GM19239 (cell line): Measurements from ENCODE around the gene SGSM2.
"Not testable (repeated sequence)": the region's sequence is repeated elsewhere in the genome, so short reads cannot be mapped to it uniquely, and the experiment has no call there.

Experiments used
- DNase-seq: peaks from one replicate; pipeline ENCODE4 v3.0.0; 2011; ENCODE audit warnings: low spot score; ENCODE audit not compliant: insufficient read length
- FAIRE-seq: peaks from 2 replicates; lab custom pipeline; 2011; peaks lifted over from hg19 to GRCh38; lab: Jason Lieb, UNC

Gene SGSM2

GRCh38 chr17:2336852-2337543, at the start of gene SGSM2:
Gene SGSM2, plus strand, starts transcription at chr17:2337501. Its CDS starts 188 bp downstream, at chr17:2337689.
- DNase-seq: peak; percentile 78
- no peak for FAIRE-seq

DNA sequence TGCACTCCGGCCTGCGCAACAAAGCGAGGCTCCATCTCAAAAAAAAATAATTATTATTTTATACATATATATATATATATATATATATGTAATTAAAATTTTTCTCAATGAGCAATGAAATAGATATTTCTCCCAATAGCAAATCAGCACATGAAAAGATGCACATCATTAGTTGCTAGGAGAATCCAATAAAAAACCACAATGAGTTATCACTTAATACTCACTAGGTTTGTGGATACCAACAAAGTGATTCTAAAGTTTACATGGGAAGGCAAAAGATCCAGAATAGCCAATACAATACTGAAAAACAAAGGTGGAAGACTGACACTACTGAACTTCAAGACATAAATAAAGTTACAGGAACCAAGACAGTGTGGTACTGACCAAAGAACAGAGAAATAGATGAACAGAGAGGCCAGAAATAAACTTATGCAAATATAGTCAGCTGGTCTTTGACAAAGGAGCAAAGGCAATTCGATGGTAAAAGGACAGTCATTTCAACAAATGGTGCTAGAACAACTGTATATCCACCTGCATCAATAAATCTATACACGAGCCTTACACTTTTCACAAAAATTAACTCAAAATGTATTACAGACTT, 47.3 kb upstream of the SGSM2 start:
- no peak for DNase-seq
- peak; percentile 74 for FAIRE-seq

DNA sequence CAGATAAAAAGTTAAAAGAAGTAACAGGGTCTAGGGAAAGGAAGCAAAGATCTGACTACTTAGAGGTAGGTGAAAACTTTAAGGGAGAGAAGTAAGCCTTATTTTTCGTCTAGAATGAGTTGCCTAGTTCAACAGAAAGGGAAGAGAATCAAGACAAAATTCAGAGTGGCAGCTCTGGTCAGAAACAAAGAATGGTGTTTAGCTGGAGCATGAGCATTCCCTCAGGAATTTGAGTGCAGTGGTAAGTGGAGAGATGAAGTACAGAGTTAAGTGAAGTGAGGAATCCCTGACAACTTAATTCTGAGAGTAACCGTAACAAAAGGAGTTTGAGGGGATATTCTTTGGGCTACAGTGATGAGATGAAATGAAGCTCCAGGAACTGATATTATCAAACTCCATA, 45.2 kb upstream of the SGSM2 start:
- DNase-seq: no peak

GRCh38 chr17:2295575-2295974, 41.7 kb upstream of the SGSM2 start:
- no peak for DNase-seq

More for the DNA sequence above, 45.2 kb upstream of the SGSM2 start:
- FAIRE-seq: no peak

GRCh38 chr17:2297023-2297422, 40.3 kb upstream of the SGSM2 start:
- DNase-seq: no peak
- no peak for FAIRE-seq

More at GRCh38 chr17:2295575-2295974, 41.7 kb upstream of the SGSM2 start:
- FAIRE-seq: peak; percentile 33

DNA sequence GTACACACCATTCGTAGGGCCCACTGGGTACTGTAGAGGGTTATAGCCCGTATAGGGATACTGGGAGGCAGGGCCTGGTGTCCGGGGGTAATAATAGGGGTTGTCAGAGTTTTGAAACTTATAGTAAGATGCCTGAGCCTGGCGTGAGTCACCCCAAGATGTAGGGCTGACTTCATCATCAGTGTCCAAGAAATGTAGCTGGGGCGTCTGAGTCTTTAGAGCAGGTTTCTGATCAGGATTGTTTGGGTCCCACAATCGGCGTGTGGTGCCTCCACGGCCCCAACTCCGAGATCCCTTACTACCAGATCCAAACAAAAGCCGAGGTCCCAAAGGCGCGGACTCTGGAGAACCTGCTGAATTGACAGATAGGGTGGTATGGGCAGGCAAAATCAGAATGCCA, 38.2 kb upstream of the SGSM2 start:
- DNase-seq: no peak
- FAIRE-seq: no peak

DNA sequence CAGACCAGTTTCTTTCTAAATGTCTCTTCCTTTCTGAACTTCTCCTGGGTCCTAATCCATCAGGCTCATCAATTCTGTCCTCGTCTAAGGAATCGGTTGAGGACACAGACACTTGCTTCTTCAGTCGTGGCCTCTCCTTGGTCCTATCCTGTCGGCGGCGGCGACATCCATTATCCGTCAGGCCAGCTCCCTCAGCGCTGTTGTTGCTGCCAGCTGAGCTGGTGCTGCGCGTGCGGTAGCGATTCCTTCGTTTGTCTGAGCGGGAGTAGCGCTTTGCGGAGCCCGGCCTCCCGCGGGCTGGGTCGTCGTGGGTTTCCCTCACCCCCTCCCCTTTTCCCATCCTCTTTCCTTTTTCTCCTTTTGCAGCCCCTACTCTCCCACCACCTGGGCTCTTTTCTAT, 37.5 kb upstream of the SGSM2 start:
- no peak for FAIRE-seq

GRCh38 chr17:2302778-2303203, 34.5 kb upstream of the SGSM2 start:
- peak; percentile 68 for FAIRE-seq
- no peak for DNase-seq

More for the DNA sequence above, 37.5 kb upstream of the SGSM2 start:
- DNase-seq: no peak

DNA sequence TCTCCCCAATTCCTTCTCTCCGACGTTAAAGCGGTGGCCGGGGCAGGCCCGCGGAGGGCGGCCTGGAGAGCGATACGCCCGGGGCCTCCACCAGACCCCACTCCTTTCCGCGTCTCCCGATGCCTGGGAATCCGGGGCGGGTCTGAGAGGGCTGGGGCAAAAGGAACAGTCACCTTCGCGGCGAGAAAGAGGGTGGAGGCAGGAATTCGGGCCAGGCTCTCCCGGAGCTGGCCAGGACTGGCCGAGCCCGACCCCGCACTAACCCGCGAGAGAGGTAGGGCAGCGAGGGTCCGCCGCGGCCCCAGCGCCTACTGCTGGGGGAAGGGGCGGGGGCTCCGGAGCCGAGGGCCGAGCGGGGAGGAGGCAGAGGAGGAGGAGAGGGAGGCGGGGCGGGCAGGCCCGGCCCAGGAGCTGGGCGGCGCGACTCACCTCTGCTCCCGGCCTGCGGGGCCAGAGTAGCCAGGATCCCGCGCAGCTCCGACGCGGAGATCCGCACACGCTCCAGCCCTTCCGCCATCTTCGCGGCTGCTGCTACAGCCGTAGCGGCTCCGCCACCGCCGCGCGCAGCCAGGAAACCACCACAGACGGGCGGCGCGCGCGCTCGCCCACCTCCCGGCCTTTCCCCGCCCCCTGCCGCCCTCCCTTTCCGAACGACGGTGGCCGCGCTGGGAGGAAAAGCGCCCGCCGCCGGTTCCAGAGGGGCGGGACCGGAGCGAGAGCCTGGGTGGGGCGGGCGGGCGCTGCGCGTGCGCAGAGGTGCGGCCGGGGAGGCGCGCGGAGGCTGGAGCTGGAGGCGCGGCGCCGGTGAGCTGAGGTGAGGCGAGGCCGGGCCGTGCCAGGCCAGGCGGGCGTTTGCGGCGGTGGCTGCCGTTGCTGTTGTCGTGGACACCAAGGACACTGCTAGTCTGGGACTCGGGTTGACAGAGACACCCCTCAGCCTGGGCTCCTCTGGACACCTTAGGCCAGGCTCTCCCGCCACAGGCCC, 33.8 kb upstream of the SGSM2 start, which contains the start of the genes SMG6 and SRR:
SMG6 (minus strand) TSS at position 582 of the 985 bp plus-strand sequence; CDS start at position 517, 65 bp downstream.
SRR (plus strand) TSS at position 747 of the 985 bp plus-strand sequence. CDS start 11,611 bp downstream, outside the sequence.
- DNase-seq (peak; percentile 95), FAIRE-seq (peak; percentile 90)

- no peak for FAIRE-seq
- DNase-seq: no peak
Observed at GRCh38 chr17:2304931-2305330, 32.4 kb upstream of the SGSM2 start.

- FAIRE-seq (no peak), DNase-seq (no peak)
Observed at GRCh38 chr17:2309338-2310154, 27.8 kb upstream of the SGSM2 start.

- FAIRE-seq: no peak
- no peak for DNase-seq
Observed at GRCh38 chr17:2312736-2313135, 24.6 kb upstream of the SGSM2 start.

DNA sequence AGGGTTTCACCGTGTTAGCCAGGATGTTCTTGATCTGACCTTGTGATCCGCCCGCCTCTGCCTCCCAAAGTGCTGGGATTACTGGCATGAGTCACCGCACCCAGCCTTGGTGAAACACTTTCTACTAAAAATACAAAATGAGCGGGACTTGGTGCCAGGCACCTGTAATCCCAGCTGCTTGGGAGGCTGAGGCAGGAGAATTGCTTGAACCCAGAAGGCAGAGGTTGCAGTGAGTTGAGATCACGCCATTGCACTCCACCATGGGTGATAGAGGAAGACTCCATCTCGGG, 20.4 kb upstream of the SGSM2 start:
- FAIRE-seq: not testable (repeated sequence)

DNA sequence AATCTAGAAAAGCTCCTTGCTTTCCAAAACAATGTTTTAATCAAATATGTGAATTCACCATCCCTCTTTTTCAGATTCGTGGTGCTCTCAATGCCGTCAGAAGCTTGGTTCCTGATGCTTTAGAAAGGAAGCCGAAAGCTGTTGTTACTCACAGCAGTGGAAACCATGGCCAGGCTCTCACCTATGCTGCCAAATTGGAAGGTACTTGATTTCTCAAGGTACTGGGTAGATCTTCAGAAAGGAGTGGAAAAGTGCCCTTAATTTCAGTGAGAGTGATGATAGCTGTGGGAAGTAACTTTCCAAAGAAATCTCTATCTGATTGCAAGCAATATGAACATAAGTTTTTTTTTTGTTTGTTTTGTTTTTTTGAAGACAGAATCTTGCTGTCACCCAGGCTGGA, 19.5 kb upstream of the SGSM2 start:
- FAIRE-seq (no peak), DNase-seq (no peak)

More for the DNA sequence above, 20.4 kb upstream of the SGSM2 start:
- DNase-seq: not testable (repeated sequence)

DNA sequence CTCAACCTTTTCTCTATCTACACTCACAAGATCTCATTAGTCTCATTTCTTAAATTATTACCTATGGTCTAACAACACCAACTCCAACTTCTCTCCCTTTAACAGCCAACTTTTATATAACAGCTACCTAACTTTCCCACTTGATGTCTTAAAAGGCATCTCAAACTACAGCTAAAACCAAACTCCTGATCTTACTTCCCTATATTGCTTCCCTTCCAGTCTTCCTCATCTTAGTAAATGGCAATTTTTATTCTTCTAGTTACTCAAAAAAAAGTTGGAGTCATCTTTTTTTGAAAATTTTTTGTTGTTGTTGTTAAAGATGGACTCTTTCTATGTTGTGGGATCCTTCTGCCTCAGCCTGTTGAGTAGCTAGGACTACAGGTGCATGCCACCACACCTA, 18.2 kb upstream of the SGSM2 start:
- DNase-seq (no peak), FAIRE-seq (no peak)

DNA sequence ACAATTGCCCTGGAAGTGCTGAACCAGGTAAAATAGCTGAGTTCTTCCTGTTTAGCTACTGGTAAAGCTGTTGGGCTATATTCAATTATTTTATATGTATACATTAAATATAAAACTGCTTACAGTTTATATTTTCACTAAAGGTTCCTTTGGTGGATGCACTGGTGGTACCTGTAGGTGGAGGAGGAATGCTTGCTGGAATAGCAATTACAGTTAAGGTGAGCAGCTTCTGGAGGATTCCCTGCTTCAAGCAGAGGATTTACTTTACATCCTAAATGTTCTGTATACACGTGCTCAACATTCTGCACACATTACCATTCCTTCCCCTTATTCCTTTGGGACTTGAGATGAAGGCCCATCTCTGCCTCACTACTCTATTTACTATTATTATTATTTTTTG, 15.9 kb upstream of the SGSM2 start:
- no peak for FAIRE-seq
- no peak for DNase-seq

DNA sequence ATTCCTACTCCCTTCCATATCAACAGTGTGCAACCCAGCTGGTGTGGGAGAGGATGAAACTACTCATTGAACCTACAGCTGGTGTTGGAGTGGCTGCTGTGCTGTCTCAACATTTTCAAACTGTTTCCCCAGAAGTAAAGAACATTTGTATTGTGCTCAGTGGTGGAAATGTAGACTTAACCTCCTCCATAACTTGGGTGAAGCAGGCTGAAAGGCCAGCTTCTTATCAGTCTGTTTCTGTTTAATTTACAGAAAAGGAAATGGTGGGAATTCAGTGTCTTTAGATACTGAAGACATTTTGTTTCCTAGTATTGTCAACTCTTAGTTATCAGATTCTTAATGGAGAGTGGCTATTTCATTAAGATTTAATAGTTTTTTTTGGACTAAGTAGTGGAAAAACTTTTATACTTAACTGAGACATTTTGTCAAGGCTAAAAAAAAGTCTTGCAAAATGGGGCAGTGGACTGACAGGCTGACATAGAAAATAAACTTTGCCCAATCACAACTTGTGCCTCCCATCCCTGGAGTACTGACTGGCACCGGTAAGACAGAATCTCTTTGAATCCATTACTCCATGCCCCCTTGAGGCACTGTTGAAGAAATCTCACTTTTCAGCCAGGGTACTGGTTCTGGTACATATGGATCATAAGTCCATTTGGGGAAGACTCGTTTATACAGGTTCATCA, 13.5 kb upstream of the SGSM2 start:
- DNase-seq (no peak), FAIRE-seq (no peak)

- no peak for FAIRE-seq
- DNase-seq: no peak
Observed at GRCh38 chr17:2331303-2331702, 6.0 kb upstream of the SGSM2 start.

- FAIRE-seq (peak; percentile 39), DNase-seq (no peak)
Observed at GRCh38 chr17:2335726-2336214, 1.5 kb upstream of the SGSM2 start.
